H1 (cell line): Measurements from ENCODE around the gene MEGF11. TPM values are rescaled to one million over a fixed set of nuclear protein-coding genes. Genes with fewer than 3 reads are reported as not detected.

Experiments used
- CTCF ChIA-PET: fragments of 300-600 bp; sonication (Branson Sonifier 250); formaldehyde crosslinking; loops from one replicate; lab custom pipeline; 2021; ENCODE audit not compliant: partially characterized antibody; lab: Charles Lee
- POLR2A ChIA-PET: fragments of 300-600 bp; sonication (Branson Sonifier 250); formaldehyde crosslinking; loops from one replicate; lab custom pipeline; 2021; ENCODE audit warnings: inconsistent platforms; ENCODE audit not compliant: partially characterized antibody; lab: Charles Lee
- DNase-seq, 2 experiments: peaks; one replicate each; pipeline versions ENCODE4 v3.0.0 to v3.0.0-alpha.2; 2010 to 2022; ENCODE audit warnings: low spot score in 2 of 2, low read depth in 1 of 2, mixed read lengths in 1 of 2
- FAIRE-seq: peaks from 2 replicates; lab custom pipeline; 2011; peaks lifted over from hg19 to GRCh38; lab: Jason Lieb, UNC
- H2AFZ ChIP-seq: 2 replicates; pipeline ENCODE4 v1.8.1; 2012; ENCODE audit warnings: low read length, inconsistent platforms
- H2AK5ac ChIP-seq: 2 replicates; pipeline ENCODE4 v1.6.1; 2013; ENCODE audit warnings: low read depth, low read length
- H2BK120ac ChIP-seq: replicated peaks from 2 replicates; pipeline ENCODE3; 2013; ENCODE audit warnings: low read depth, low read length, inconsistent platforms
- H2BK12ac ChIP-seq: 2 replicates; pipeline ENCODE4 v1.6.1; 2013; ENCODE audit warnings: low read depth, low read length
- H2BK15ac ChIP-seq: 2 replicates; pipeline ENCODE4 v1.6.1; 2013; ENCODE audit warnings: low read length
- H2BK20ac ChIP-seq: 2 replicates; pipeline ENCODE4 v1.6.1; 2013; ENCODE audit warnings: low read length
- H2BK5ac ChIP-seq: 2 replicates; pipeline ENCODE4 v1.6.1; 2013; ENCODE audit warnings: low read depth, low read length
- H3K14ac ChIP-seq: 2 replicates; pipeline ENCODE4 v1.6.1; 2013; ENCODE audit warnings: inconsistent platforms; ENCODE audit not compliant: insufficient read length
- H3K18ac ChIP-seq: 2 replicates; pipeline ENCODE4 v1.6.1; 2013; ENCODE audit warnings: low read length; ENCODE audit errors: extremely low read depth
- H3K23ac ChIP-seq: 2 replicates; pipeline ENCODE4 v1.6.1; 2013; ENCODE audit warnings: inconsistent platforms; ENCODE audit not compliant: insufficient read length
- H3K23me2 ChIP-seq: 2 replicates; pipeline ENCODE4 v1.6.1; 2013; ENCODE audit warnings: low read depth, low read length
- H3K27ac ChIP-seq: 2 replicates; pipeline ENCODE4 v1.6.1; 2011; ENCODE audit warnings: low read depth, low read length, inconsistent platforms
- H3K27me3 ChIP-seq, 4 experiments: replicated peaks in 1 of 4; 1 replicate in 1 of 4; 2 replicates in 3 of 4; pipeline versions ENCODE4 v1.6.1 to v1.8.1; 2011 to 2013; ENCODE audit warnings: low read length in 3 of 4, mild to moderate bottlenecking in 3 of 4, inconsistent platforms in 2 of 4, mixed read lengths in 2 of 4, moderate library complexity in 1 of 4; ENCODE audit not compliant: control insufficient read depth in 3 of 4, insufficient read depth in 3 of 4; ENCODE audit errors: extremely low read depth in 1 of 4
- H3K36me3 ChIP-seq, 4 experiments: 2 replicates each; pipeline versions ENCODE4 v1.6.1 to v1.8.1; 2011 to 2013; ENCODE audit warnings: mild to moderate bottlenecking in 4 of 4, low read length in 3 of 4, moderate library complexity in 2 of 4, control low read depth in 1 of 4, inconsistent platforms in 1 of 4; ENCODE audit not compliant: insufficient read depth in 4 of 4, control insufficient read depth in 2 of 4
- H3K4ac ChIP-seq: replicated peaks from 2 replicates; pipeline ENCODE3; 2013; ENCODE audit warnings: low read length, low read depth, mixed read lengths, inconsistent platforms; ENCODE audit not compliant: insufficient read length
- H3K4me1 ChIP-seq, 4 experiments: replicated peaks in 1 of 4; 1 replicate in 1 of 4; 2 replicates in 3 of 4; pipeline versions ENCODE4 v1.6.1 to v1.8.1; 2011 to 2013; ENCODE audit warnings: low read length in 3 of 4, inconsistent platforms in 2 of 4, mixed read lengths in 1 of 4; ENCODE audit not compliant: insufficient read depth in 4 of 4, control insufficient read depth in 3 of 4
- H3K4me2 ChIP-seq, 2 experiments: 2 replicates each; pipeline versions ENCODE4 v1.6.1 to v1.8.1; 2011 to 2013; ENCODE audit warnings: low read depth in 2 of 2, low read length in 2 of 2, control low read depth in 1 of 2, inconsistent platforms in 1 of 2, mild to moderate bottlenecking in 1 of 2; ENCODE audit not compliant: insufficient read depth in 1 of 2
- H3K4me3 ChIP-seq, 4 experiments: fragments of 200-600, 300-600 bp in 1 of 4; sonication (generic), shearing (Covaris generic), sonication (Bioruptor Twin) in 1 of 4; 2 replicates each; pipeline versions ENCODE4 v1.5.1 to v1.8.1; 2011 to 2016; ENCODE audit warnings: low read length in 4 of 4, low read depth in 3 of 4, control low read depth in 2 of 4, inconsistent platforms in 2 of 4, mild to moderate bottlenecking in 2 of 4, mixed read lengths in 1 of 4, moderate library complexity in 1 of 4; ENCODE audit not compliant: insufficient read depth in 2 of 4; ENCODE audit errors: extremely low read depth in 1 of 4
- H3K56ac ChIP-seq: replicated peaks from 2 replicates; pipeline ENCODE3; 2013; ENCODE audit warnings: low read depth, mild to moderate bottlenecking, mixed read lengths, low read length, inconsistent platforms; ENCODE audit not compliant: insufficient read length
- H3K79me1 ChIP-seq: 2 replicates; pipeline ENCODE4 v1.6.1; 2013; ENCODE audit warnings: low read depth, low read length, control low read depth
- H3K79me2 ChIP-seq, 2 experiments: 2 replicates each; pipeline versions ENCODE4 v1.6.1 to v1.8.1; 2012 to 2013; ENCODE audit warnings: low read length in 2 of 2, mild to moderate bottlenecking in 2 of 2, inconsistent platforms in 1 of 2; ENCODE audit not compliant: insufficient read depth in 2 of 2, control insufficient read depth in 1 of 2
- H3K9ac ChIP-seq, 4 experiments: replicated peaks in 1 of 4; 1 replicate in 1 of 4; 2 replicates in 3 of 4; pipeline versions ENCODE4 v1.6.1 to v1.8.1; 2011 to 2013; ENCODE audit warnings: low read depth in 3 of 4, low read length in 3 of 4, control low read depth in 2 of 4, mild to moderate bottlenecking in 2 of 4, moderate library complexity in 2 of 4, inconsistent platforms in 1 of 4; ENCODE audit errors: extremely low read depth in 1 of 4
- H3K9me3 ChIP-seq, 2 experiments: 2 replicates each; pipeline versions ENCODE4 v1.6.1 to v1.8.1; 2012 to 2013; ENCODE audit warnings: mild to moderate bottlenecking in 2 of 2, moderate library complexity in 2 of 2, control low read depth in 1 of 2, inconsistent platforms in 1 of 2, low read depth in 1 of 2, low read length in 1 of 2, mixed read lengths in 1 of 2; ENCODE audit not compliant: insufficient read depth in 2 of 2
- H4K20me1 ChIP-seq, 2 experiments: replicated peaks in 1 of 2; 2 replicates each; pipeline versions ENCODE3 to v1.8.1; 2011 to 2013; ENCODE audit warnings: inconsistent platforms in 2 of 2, low read length in 2 of 2, mild to moderate bottlenecking in 1 of 2; ENCODE audit not compliant: insufficient read depth in 2 of 2, control insufficient read depth in 1 of 2
- H4K5ac ChIP-seq: 2 replicates; pipeline ENCODE4 v1.6.1; 2013; ENCODE audit warnings: low read length, low read depth, mixed read lengths, inconsistent platforms; ENCODE audit not compliant: insufficient read length
- H4K8ac ChIP-seq: 2 replicates; pipeline ENCODE4 v1.8.0; 2013; ENCODE audit warnings: mild to moderate bottlenecking, moderate library complexity, low read length, inconsistent platforms; ENCODE audit not compliant: insufficient read depth; ENCODE audit errors: extremely low read depth
- H4K91ac ChIP-seq: replicated peaks from 2 replicates; pipeline ENCODE3; 2013; ENCODE audit warnings: low read length, mixed read lengths, inconsistent platforms; ENCODE audit not compliant: insufficient read length
- CHD2 ChIP-seq: IDR thresholded peaks from 2 replicates; pipeline ENCODE4 v1.6.1; 2012; ENCODE audit warnings: low read length, improper control_type of control experiment
- CREB1 ChIP-seq: IDR thresholded peaks from 2 replicates; pipeline ENCODE4 v1.6.1; 2012; ENCODE audit warnings: inconsistent platforms
- CTCF ChIP-seq, 3 experiments: IDR thresholded peaks; 1 replicate in 2 of 3; 2 replicates in 1 of 3; pipeline versions ENCODE4 v1.5.1 to v1.6.1; 2011; ENCODE audit warnings: low read length in 3 of 3, mild to moderate bottlenecking in 3 of 3, inconsistent platforms in 2 of 3, low read depth in 1 of 3, moderate library complexity in 1 of 3; ENCODE audit not compliant: insufficient read depth in 1 of 3; ENCODE audit errors: control extremely low read depth in 1 of 3
- GTF2F1 ChIP-seq: IDR thresholded peaks from 2 replicates; pipeline ENCODE4 v1.6.1; 2012; ENCODE audit warnings: low read depth, low read length, improper control_type of control experiment, borderline replicate concordance
- HDAC2 ChIP-seq, 2 experiments: fragments of 300-600 bp in 1 of 2; sonication (generic) in 1 of 2; IDR thresholded peaks; 2 replicates each; pipeline ENCODE4 v1.6.1; 2011 to 2012; ENCODE audit warnings: low read depth in 2 of 2, low read length in 2 of 2, mild to moderate bottlenecking in 2 of 2, moderate library complexity in 2 of 2, borderline replicate concordance in 1 of 2, inconsistent platforms in 1 of 2
- HDAC6 ChIP-seq: IDR thresholded peaks from one replicate; pipeline ENCODE4 v1.7.1; 2012; ENCODE audit warnings: low read depth, mild to moderate bottlenecking, inconsistent platforms, low read length, moderate library complexity
- KDM5A ChIP-seq: fragments of 200-600 bp; IDR thresholded peaks from 2 replicates; pipeline ENCODE4 v1.7.1; 2012; ENCODE audit warnings: mild to moderate bottlenecking, low read length, inconsistent platforms, mixed read lengths
- SP4 ChIP-seq: IDR thresholded peaks from 2 replicates; pipeline ENCODE4 v1.6.1; 2012; ENCODE audit warnings: low read length, inconsistent platforms
- WGBS, 2 experiments: shearing (Covaris generic) in 1 of 2; methylation state at CpG; one replicate each; pipeline versions ENCODE4 v1.1.6 to v1.1.7; 2013 to 2015; ENCODE audit warnings: low lambda C conversion rate in 2 of 2, mixed read lengths in 2 of 2, inconsistent platforms in 1 of 2, low coverage in 1 of 2, missing lambda C conversion rate in 1 of 2; ENCODE audit not compliant: insufficient replicate concordance in 2 of 2, insufficient coverage in 1 of 2, insufficient read length in 1 of 2; ENCODE audit errors: extremely low coverage in 1 of 2, missing lambda C conversion rate in 1 of 2; 5-methylcytosine and 5-hydroxymethylcytosine counted together
- polyA plus RNA-seq, 7 experiments: library from polyadenylated mRNA; depleted of rRNA in 3 of 7; stranded (reverse) in 5 of 7; unstranded in 2 of 7; fragments of >200 nt in 5 of 7; fragments of 200-250 nt in 2 of 7; gene quantifications; 1 replicate in 5 of 7; 2 replicates in 1 of 7; 4 replicates in 1 of 7; pipeline versions ENCODE4 v1.2.1 to v1.2.3, GENCODE V29; 2011 to 2013; ENCODE audit warnings: missing spikeins in 2 of 7, mixed read lengths in 2 of 7
- total RNA-seq: library from RNA; stranded (reverse); fragmentation: NEBNext Ultra II Directional; extraction: Animal tissue kit (Norgen Biotek cat#: 25700); gene quantifications from 2 replicates; pipeline ENCODE4 v1.2.1, GENCODE V29; 2021
- TF ChIP-seq, protein P1 (sequence below): IDR thresholded peaks from 2 replicates; pipeline ENCODE4 v1.6.1; 2012; ENCODE audit warnings: low read length, inconsistent platforms

The MEGF11 gene
- total and polyA plus RNA-seq, 2 of the 8 experiments (the other 6 are each of a cell fraction or from before 2014, with no cell fraction given), result 4.4 to 4.8 TPM

- Histone ChIP-seq H3K4me3 (no peak overlapping the region), H2BK20ac (no peak overlapping the region), H2AFZ (no peak overlapping the region), H4K20me1 (no peaks in the 10 kb centered on the region), H3K4me1 (peaks cover 0 to 4% (median 3%) of the 10 kb centered on the region in 4 experiments; a peak in 2 of 7 replicates), H3K23ac (no peak overlapping the region), H3K36me3 (no peaks in the 10 kb centered on the region), H3K14ac (no peak overlapping the region), H3K4me2 (no peak overlapping the region), H3K9me3 (no peaks in the 10 kb centered on the region), H2AK5ac (no peak overlapping the region), H4K5ac (no peak overlapping the region), H3K79me1 (no peaks in the 10 kb centered on the region), H2BK15ac (no peak overlapping the region), H4K8ac (no peak overlapping the region), H3K9ac (no peak overlapping the region), H3K79me2 (no peaks in the 10 kb centered on the region), H3K27me3 (no peaks in the 10 kb centered on the region; a peak in 1 of 7 replicates), H2BK12ac (no peak overlapping the region), H3K27ac (no peak overlapping the region), H4K91ac (no peak overlapping the region), H3K4ac (no peak overlapping the region), H2BK5ac (no peak overlapping the region), H2BK120ac (no peak overlapping the region), H3K18ac (no peak overlapping the region), H3K56ac (no peak overlapping the region), H3K23me2 (no peaks in the 10 kb centered on the region)
- DNase-seq, result no peak
- ChIA-PET POLR2A (no interaction called here), CTCF (no interaction called here)
- FAIRE-seq, result no peak
- TF ChIP-seq KDM5A (no peak), CHD2 (no peak), GTF2F1 (no peak), CREB1 (no peak), CTCF (IDR thresholded peaks at IDR 0.05; ENCODE audit: control extremely low read depth in 1 of 3, insufficient read depth in 1 of 3, low read depth in 1 of 3, low read length in 3 of 3) (no peak), HDAC6 (no peak), SP4 (no peak), HDAC2 (IDR thresholded peaks at IDR 0.05; ENCODE audit: borderline replicate concordance in 1 of 2, low read depth in 2 of 2, low read length in 2 of 2) (no peak)
- TF ChIP-seq, protein P1, sequence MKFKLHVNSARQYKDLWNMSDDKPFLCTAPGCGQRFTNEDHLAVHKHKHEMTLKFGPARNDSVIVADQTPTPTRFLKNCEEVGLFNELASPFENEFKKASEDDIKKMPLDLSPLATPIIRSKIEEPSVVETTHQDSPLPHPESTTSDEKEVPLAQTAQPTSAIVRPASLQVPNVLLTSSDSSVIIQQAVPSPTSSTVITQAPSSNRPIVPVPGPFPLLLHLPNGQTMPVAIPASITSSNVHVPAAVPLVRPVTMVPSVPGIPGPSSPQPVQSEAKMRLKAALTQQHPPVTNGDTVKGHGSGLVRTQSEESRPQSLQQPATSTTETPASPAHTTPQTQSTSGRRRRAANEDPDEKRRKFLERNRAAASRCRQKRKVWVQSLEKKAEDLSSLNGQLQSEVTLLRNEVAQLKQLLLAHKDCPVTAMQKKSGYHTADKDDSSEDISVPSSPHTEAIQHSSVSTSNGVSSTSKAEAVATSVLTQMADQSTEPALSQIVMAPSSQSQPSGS, result no peak
- WGBS, 2 experiments, result 89% methylated on average over 2 of the region's 2 CpGs; no CpG with 5 or more reads in 1 of the 2 experiments
Observed at GRCh38 chr15:66136948-66137347, 116.6 kb downstream of the MEGF11 start.
